ENCODE data around the gene GARIN1A.

Gene GARIN1A

GRCh38 chr7:128713794-128714193 lies 41.7 kb downstream of the GARIN1A start:
- Histone ChIP-seq H3K9ac (ENCODE audit: insufficient read length, low read depth) (no peak overlapping the region), H3K27me3 (ENCODE audit: insufficient read depth, insufficient read length) (no peaks in the 10 kb centered on the region), H3K4me3 (ENCODE audit: insufficient read length, low read depth) (no peak overlapping the region), H3K36me3 (ENCODE audit: insufficient read depth, insufficient read length, low read length) (no peaks in the 10 kb centered on the region), H3K4me1 (ENCODE audit: insufficient read depth, insufficient read length) (peaks cover 2% of the 10 kb centered on the region), H3K9me3 (ENCODE audit: insufficient read depth, low read length) (peaks cover 10% of the 10 kb centered on the region; the same call in 1 of the 2 replicates)
- TF ChIP-seq SUZ12 (IDR thresholded peaks at IDR 0.05; ENCODE audit: extremely low read depth, insufficient read depth, insufficient read length) = no peak
- DNase-seq (ENCODE audit: low read depth, low spot score) = no peak

- TF ChIP-seq ZNF274 (IDR thresholded peaks at IDR 0.05; ENCODE audit: low read depth, low read length) (no peak), YY1 (IDR thresholded peaks at IDR 0.05; ENCODE audit: insufficient read depth, insufficient read length) (no peak)
- no peak overlapping the region for H3K9ac ChIP-seq (ENCODE audit: insufficient read length, low read depth)
- H3K4me1 ChIP-seq (ENCODE audit: insufficient read depth, insufficient read length) = peaks cover 2% of the 10 kb centered on the region
- H3K9me3 ChIP-seq (ENCODE audit: insufficient read depth, low read length) = peaks cover 10% of the 10 kb centered on the region; the same call in 1 of the 2 replicates
- DNase-seq (ENCODE audit: low read depth, low spot score) = no peak
- no peaks in the 10 kb centered on the region for H3K27me3 ChIP-seq (ENCODE audit: insufficient read depth, insufficient read length)
- no peak overlapping the region for H3K4me3 ChIP-seq (ENCODE audit: insufficient read length, low read depth)
- H3K36me3 ChIP-seq (ENCODE audit: insufficient read depth, insufficient read length, low read length) = no peaks in the 10 kb centered on the region
These were observed 42.8 kb downstream of the GARIN1A start for GRCh38 chr7:128714701-128715495.

GRCh38 chr7:128718967-128719642 lies 47.0 kb downstream of the GARIN1A start:
- H3K27me3 ChIP-seq (ENCODE audit: insufficient read depth, insufficient read length) = no peaks in the 10 kb centered on the region
- H3K36me3 ChIP-seq (ENCODE audit: insufficient read depth, insufficient read length, low read length) = no peaks in the 10 kb centered on the region
- no peak overlapping the region for H3K4me3 ChIP-seq (ENCODE audit: insufficient read length, low read depth)
- TF ChIP-seq YY1 (IDR thresholded peaks at IDR 0.05; ENCODE audit: insufficient read depth, insufficient read length) = no peak
- no peak for TF ChIP-seq SUZ12 (IDR thresholded peaks at IDR 0.05; ENCODE audit: extremely low read depth, insufficient read depth, insufficient read length)
- TF ChIP-seq ZNF274 (IDR thresholded peaks at IDR 0.05; ENCODE audit: low read depth, low read length) = no peak
- peaks cover 2% of the 10 kb centered on the region for H3K4me1 ChIP-seq (ENCODE audit: insufficient read depth, insufficient read length)
- H3K9me3 ChIP-seq (ENCODE audit: insufficient read depth, low read length) = no peaks in the 10 kb centered on the region
- DNase-seq (ENCODE audit: low read depth, low spot score) = no peak
- H3K9ac ChIP-seq (ENCODE audit: insufficient read length, low read depth) = no peak overlapping the region

- Histone ChIP-seq H3K36me3 (ENCODE audit: insufficient read depth, insufficient read length, low read length) (no peaks in the 10 kb centered on the region), H3K9ac (ENCODE audit: insufficient read length, low read depth) (no peak overlapping the region), H3K4me3 (ENCODE audit: insufficient read length, low read depth) (no peak overlapping the region), H3K27me3 (ENCODE audit: insufficient read depth, insufficient read length) (no peaks in the 10 kb centered on the region), H3K4me1 (ENCODE audit: insufficient read depth, insufficient read length) (no peaks in the 10 kb centered on the region), H3K9me3 (ENCODE audit: insufficient read depth, low read length) (no peaks in the 10 kb centered on the region)
- no peak for TF ChIP-seq YY1 (IDR thresholded peaks at IDR 0.05; ENCODE audit: insufficient read depth, insufficient read length)
- no peak for TF ChIP-seq SUZ12 (IDR thresholded peaks at IDR 0.05; ENCODE audit: extremely low read depth, insufficient read depth, insufficient read length)
- no peak for TF ChIP-seq ZNF274 (IDR thresholded peaks at IDR 0.05; ENCODE audit: low read depth, low read length)
- DNase-seq (ENCODE audit: low read depth, low spot score) = no peak
These were observed 49.3 kb downstream of the GARIN1A start for GRCh38 chr7:128721376-128721775.

Data from NT2/D1 (cell line).